Muscle layer of colon (tissue), 2 donors: ENCODE results near the gene ARRDC5.
"Not testable (repeated sequence)": the region's sequence is repeated elsewhere in the genome, so short reads cannot be mapped to it uniquely, and the experiment has no call there.

Experiments used
- H3K27ac ChIP-seq: one replicate; pipeline ENCODE4 v1.7.0; 2013; ENCODE audit warnings: low read depth, mild to moderate bottlenecking, low read length, moderate library complexity
- H3K27me3 ChIP-seq, 2 donors: one replicate each; pipeline ENCODE4 v1.7.0; 2013; ENCODE audit warnings: low read length in 2 of 2, mild to moderate bottlenecking in 2 of 2; ENCODE audit not compliant: insufficient read depth in 2 of 2, control insufficient read depth in 1 of 2
- H3K36me3 ChIP-seq: one replicate; pipeline ENCODE4 v1.7.0; 2013; ENCODE audit warnings: mild to moderate bottlenecking, low read length; ENCODE audit not compliant: insufficient read depth
- H3K4me1 ChIP-seq: one replicate; pipeline ENCODE4 v1.7.0; 2013; ENCODE audit warnings: mild to moderate bottlenecking, low read length; ENCODE audit not compliant: insufficient read depth
- H3K4me3 ChIP-seq, 2 donors: one replicate each; pipeline ENCODE4 v1.7.0; 2013; ENCODE audit warnings: low read length in 2 of 2, low read depth in 1 of 2, mild to moderate bottlenecking in 1 of 2, moderate library complexity in 1 of 2
- H3K9ac ChIP-seq: one replicate; pipeline ENCODE4 v1.7.0; 2013; ENCODE audit warnings: low read length
- H3K9me3 ChIP-seq: one replicate; pipeline ENCODE4 v1.7.0; 2013; ENCODE audit warnings: mild to moderate bottlenecking, low read length
- donor health status: abdominal sarcoma.
- donor health status: Adenocarcinoma of cecum.

The ARRDC5 gene

DNA sequence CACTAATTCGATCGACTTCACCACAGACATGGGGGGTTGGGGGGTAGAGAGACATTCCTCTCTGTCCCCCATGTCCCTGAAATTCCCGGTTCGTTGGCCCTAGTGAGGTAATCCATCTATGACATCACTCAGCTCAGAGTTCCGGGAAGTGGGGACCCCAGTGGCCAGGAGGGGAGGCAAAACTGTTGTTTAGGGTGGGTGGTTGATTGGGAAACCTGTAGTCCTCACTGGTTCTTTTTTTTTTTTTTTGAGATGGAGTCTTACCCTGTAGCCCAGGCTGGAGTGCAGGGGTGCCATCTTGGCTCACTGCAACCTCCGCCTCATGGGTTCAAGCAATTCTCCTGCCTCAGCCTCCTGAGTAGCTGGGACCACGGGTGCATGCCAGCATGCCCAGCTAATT, at the start of gene ARRDC5:
TSS of gene ARRDC5 (minus strand) at position 101 of the 400 bp plus-strand sequence. CDS start at position 30, 71 bp downstream.
- H3K27me3 ChIP-seq = no peaks in the 10 kb centered on the region
- H3K27ac ChIP-seq = no peak within 1 kb of the TSS
- H3K4me1 ChIP-seq = no peaks in the 10 kb centered on the region
- H3K9ac ChIP-seq = no peak within 1 kb of the TSS
- no peaks in the 10 kb centered on the region for H3K9me3 ChIP-seq
- H3K36me3 ChIP-seq = no peaks in the 10 kb centered on the region
- no peak within 1 kb of the TSS for H3K4me3 ChIP-seq

DNA sequence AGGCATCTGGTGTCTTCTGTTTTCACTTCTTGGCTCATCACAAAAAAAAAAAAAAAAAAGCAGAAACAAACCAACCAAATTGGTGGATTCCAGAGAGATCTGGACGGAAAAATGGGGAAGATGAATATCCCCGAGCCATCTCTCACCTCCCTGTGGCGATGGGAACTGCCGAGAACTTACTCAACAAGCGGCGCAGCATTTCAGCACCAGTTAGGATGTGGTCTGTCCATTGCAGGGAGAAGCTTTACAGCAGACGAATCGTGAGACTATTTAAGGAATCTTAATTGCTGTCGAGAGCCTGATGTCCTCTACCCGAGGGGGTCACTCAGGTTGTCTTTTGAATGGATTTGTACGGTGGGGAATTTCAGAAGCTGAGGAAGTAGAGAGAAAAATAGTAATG, 49.0 kb upstream of the ARRDC5 start:
- H3K27ac ChIP-seq = no peak overlapping the region
- H3K4me1 ChIP-seq = no peaks in the 10 kb centered on the region
- H3K9me3 ChIP-seq = no peaks in the 10 kb centered on the region
- H3K36me3 ChIP-seq = no peaks in the 10 kb centered on the region
- H3K4me3 ChIP-seq = no peak overlapping the region
- no peak overlapping the region for H3K9ac ChIP-seq
- no peaks in the 10 kb centered on the region for H3K27me3 ChIP-seq

DNA sequence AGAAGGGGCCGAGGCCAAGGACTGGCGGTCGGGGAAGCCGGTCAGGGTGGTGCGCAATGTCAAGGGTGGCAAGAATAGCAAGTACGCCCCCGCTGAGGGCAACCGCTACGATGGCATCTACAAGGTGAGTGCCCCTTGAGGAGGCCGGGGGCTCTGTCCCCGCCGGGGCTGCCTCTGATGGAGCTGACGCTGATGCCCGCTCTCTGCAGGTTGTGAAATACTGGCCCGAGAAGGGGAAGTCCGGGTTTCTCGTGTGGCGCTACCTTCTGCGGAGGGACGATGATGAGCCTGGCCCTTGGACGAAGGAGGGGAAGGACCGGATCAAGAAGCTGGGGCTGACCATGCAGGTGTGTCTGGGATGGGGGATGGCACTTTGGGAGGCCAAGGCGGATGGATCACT, 48.0 kb upstream of the ARRDC5 start:
- not testable (repeated sequence) for H3K27ac ChIP-seq, H3K4me1 ChIP-seq, H3K27me3 ChIP-seq, H3K36me3 ChIP-seq, H3K9ac ChIP-seq, H3K4me3 ChIP-seq, H3K9me3 ChIP-seq

- not testable (repeated sequence) for H3K27me3 ChIP-seq, H3K4me3 ChIP-seq, H3K27ac ChIP-seq, H3K36me3 ChIP-seq, H3K9ac ChIP-seq, H3K9me3 ChIP-seq, H3K4me1 ChIP-seq
These were observed 39.0 kb upstream of the ARRDC5 start for GRCh38 chr19:4941638-4942169.

- Histone ChIP-seq H3K36me3 (no peaks in the 10 kb centered on the region), H3K4me1 (no peaks in the 10 kb centered on the region), H3K9ac (no peak overlapping the region), H3K27me3 (no peaks in the 10 kb centered on the region), H3K9me3 (no peaks in the 10 kb centered on the region), H3K27ac (no peak overlapping the region), H3K4me3 (no peak overlapping the region)
These were observed 36.8 kb upstream of the ARRDC5 start for GRCh38 chr19:4939466-4939865.

- not testable (repeated sequence) for H3K36me3 ChIP-seq, H3K9ac ChIP-seq, H3K9me3 ChIP-seq, H3K27ac ChIP-seq, H3K4me1 ChIP-seq, H3K27me3 ChIP-seq, H3K4me3 ChIP-seq
These were observed 35.8 kb upstream of the ARRDC5 start for GRCh38 chr19:4938461-4938860.

DNA sequence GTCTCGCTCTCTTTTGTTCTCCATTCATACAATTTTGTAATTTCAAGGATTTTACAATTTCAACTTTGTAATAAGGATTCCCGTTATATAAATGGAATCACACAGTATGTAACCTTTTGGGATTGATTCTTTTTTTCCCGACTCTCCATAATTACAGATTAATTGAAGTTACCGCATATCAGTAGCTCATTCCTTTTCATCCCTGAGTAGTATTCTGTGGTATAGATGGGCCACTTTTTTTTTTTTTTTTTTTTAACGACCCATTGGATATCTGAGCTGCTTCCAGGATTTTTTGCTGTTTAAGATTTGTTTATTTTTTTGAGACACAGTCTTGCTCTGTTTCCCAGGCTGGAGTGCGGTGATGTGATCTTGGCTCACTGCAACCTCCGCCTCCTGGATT, 34.4 kb upstream of the ARRDC5 start:
- Histone ChIP-seq H3K9me3 (no peaks in the 10 kb centered on the region), H3K27me3 (no peaks in the 10 kb centered on the region), H3K36me3 (no peaks in the 10 kb centered on the region), H3K27ac (no peak overlapping the region), H3K4me1 (no peaks in the 10 kb centered on the region), H3K9ac (no peak overlapping the region), H3K4me3 (no peak overlapping the region)

GRCh38 chr19:4935444-4935843, 32.7 kb upstream of the ARRDC5 start:
- Histone ChIP-seq H3K4me1 (no peaks in the 10 kb centered on the region), H3K36me3 (no peaks in the 10 kb centered on the region)

GRCh38 chr19:4933528-4933927, 30.8 kb upstream of the ARRDC5 start:
- H3K27ac ChIP-seq = no peak overlapping the region
- no peak overlapping the region for H3K9ac ChIP-seq
- no peak overlapping the region for H3K4me3 ChIP-seq
- no peaks in the 10 kb centered on the region for H3K36me3 ChIP-seq
- H3K27me3 ChIP-seq = no peaks in the 10 kb centered on the region
- H3K4me1 ChIP-seq = no peaks in the 10 kb centered on the region
- H3K9me3 ChIP-seq = no peaks in the 10 kb centered on the region

More at GRCh38 chr19:4935444-4935843, 32.7 kb upstream of the ARRDC5 start:
- H3K9me3 ChIP-seq = no peaks in the 10 kb centered on the region
- no peak overlapping the region for H3K4me3 ChIP-seq
- H3K27me3 ChIP-seq = no peaks in the 10 kb centered on the region
- H3K27ac ChIP-seq = no peak overlapping the region
- H3K9ac ChIP-seq = no peak overlapping the region

DNA sequence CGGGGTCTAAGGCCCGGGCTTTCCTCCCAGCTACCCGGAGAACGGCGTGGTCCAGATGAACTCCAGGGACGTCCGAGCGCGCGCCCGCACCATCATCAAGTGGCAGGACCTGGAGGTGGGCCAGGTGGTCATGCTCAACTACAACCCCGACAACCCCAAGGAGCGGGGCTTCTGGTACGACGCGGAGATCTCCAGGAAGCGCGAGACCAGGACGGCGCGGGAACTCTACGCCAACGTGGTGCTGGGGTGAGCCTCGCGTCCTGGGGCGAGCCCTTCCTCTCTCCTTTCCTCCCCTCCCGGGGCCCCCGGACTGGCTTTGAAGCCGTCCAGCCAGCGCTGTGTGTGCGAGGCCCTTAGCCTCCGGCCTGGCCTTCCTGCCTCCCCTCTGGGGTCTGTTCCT, 30.0 kb upstream of the ARRDC5 start:
- no peaks in the 10 kb centered on the region for H3K36me3 ChIP-seq
- no peaks in the 10 kb centered on the region for H3K27me3 ChIP-seq
- H3K9me3 ChIP-seq = no peaks in the 10 kb centered on the region
- H3K4me3 ChIP-seq = no peak overlapping the region
- H3K9ac ChIP-seq = no peak overlapping the region
- no peaks in the 10 kb centered on the region for H3K4me1 ChIP-seq
- H3K27ac ChIP-seq = no peak overlapping the region

GRCh38 chr19:4930664-4931063, 28.0 kb upstream of the ARRDC5 start:
- Histone ChIP-seq H3K36me3 (no peaks in the 10 kb centered on the region), H3K9ac (no peak overlapping the region), H3K27me3 (no peaks in the 10 kb centered on the region), H3K4me3 (no peak overlapping the region), H3K4me1 (no peaks in the 10 kb centered on the region), H3K27ac (no peak overlapping the region), H3K9me3 (no peaks in the 10 kb centered on the region)

GRCh38 chr19:4929186-4929585, 26.5 kb upstream of the ARRDC5 start:
- Histone ChIP-seq H3K4me1 (no peaks in the 10 kb centered on the region), H3K4me3 (no peak overlapping the region), H3K36me3 (no peaks in the 10 kb centered on the region), H3K9me3 (no peaks in the 10 kb centered on the region), H3K27me3 (no peaks in the 10 kb centered on the region), H3K9ac (no peak overlapping the region), H3K27ac (no peak overlapping the region)
